HG03354 (cell line): Measurements from ENCODE around the gene MST1R.
"Not testable (repeated sequence)": the region's sequence is repeated elsewhere in the genome, so short reads cannot be mapped to it uniquely, and the experiment has no call there.

ENCODE experiments used
- ATAC-seq: cut with Tn5 transposase; IDR thresholded peaks from one replicate; pipeline ENCODE4 v1.9.1; 2021; ENCODE audit warnings: mild to moderate bottlenecking; ENCODE audit not compliant: unreplicated experiment, poor library complexity, severe bottlenecking

The MST1R gene

DNA sequence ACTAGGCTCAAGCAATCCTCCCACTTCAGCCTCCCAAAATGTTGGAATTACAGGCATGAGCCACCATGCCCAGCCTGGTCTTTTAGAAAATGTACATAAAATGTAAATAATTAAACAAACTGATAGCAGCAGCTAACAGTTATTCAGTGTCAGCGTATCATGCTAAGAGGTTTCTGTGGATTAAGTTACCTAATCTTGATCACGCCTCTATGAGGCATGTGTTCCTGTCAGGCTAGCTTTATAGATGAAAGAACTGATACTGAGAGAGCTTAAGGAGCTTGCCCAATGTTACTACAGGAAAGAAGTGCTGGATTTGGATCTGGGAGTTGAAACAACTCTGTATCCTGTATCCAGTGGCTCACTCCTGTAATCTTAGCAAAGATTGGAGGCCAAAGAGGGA is 11.2 kb upstream of the MST1R start:
- no peak for ATAC-seq

DNA sequence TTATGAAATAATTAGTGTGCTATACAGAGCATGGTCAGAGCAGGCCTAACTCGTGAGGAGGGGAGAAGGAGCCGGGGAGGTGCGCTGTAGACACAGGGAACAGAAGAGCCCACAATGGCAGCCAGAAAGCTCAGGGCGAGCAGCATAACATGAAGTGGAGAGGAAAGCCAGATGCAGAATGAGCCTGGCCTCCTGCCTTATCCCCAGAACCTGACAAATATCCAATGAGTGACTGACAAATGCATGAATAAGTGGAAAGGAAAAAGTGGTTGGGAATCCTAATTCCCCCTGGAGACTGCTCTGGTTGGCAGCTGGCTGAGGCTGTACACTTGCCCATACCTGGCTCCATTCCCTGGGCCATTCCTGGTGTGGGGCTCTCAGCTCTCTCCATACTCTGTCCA is 9.2 kb upstream of the MST1R start:
- ATAC-seq = no peak

DNA sequence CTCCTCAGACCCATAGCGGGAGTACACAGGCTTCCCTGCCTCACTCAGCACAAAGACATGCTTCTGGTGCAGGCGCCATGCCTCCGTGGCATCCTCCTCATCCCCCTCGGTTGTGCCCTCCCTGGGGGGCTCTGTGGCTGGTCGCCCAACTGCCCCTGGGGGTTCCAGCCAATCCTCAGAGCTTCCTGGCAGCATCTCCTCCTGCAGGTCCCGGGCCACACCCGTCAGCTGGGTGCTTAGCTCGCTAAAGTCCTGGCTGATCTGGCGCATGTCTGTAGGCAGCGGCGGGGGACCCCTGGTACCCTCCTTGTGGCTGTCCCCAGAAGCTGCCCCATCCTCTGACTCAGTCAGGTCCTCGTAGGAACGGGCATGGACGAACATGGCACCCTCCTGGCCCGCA is 7.9 kb upstream of the MST1R start:
- no peak for ATAC-seq

DNA sequence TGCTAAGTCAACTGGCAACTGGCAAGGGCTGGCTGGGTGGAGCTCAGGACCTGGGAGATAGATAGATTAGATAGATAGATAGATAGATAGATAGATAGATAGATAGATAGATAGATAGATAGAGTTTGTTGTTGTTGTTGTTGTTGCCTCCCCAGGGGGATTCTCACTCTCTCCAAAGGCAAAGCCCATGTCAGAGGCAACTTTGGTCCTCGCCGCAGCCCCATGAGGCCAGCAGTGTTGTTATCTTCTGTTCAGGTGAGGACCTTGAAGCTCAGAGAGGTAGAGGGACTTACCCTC is 7.4 kb upstream of the MST1R start:
- ATAC-seq = no peak

DNA sequence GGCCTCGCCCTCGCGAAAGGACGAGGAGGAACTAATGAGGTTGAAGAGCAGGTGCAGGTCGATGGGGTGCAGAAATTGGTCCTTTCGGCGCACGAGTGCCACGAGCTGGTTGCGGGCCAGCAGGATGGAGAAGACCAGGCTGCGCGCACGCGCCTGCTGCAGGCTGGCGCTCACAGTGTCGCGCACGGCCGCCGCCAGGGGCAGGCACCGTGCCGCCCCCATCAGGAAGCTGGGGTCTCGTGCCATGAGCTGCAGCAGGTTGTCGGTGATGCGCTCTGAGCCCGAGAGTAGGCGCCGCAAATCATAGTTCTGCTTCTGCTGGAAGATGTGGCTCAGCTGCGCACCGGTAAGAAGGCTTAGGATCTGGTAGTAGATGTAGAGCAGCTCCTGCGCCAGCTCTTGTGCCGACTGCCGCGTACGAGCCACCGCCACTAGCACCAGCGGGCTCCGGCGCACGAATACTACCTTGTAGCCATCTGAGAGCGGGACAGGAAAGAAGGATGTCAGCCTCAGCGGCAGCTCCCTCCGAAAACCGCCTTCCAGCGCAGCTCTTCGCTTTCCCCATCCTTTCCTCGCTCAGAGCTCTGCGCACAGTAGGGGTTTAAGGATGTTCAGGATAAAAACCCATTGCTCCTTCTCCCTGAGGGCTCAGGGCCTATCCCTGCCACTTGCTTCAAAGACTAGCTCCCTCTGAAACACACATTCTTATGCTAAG is 6.9 kb upstream of the MST1R start:
- no peak for ATAC-seq

DNA sequence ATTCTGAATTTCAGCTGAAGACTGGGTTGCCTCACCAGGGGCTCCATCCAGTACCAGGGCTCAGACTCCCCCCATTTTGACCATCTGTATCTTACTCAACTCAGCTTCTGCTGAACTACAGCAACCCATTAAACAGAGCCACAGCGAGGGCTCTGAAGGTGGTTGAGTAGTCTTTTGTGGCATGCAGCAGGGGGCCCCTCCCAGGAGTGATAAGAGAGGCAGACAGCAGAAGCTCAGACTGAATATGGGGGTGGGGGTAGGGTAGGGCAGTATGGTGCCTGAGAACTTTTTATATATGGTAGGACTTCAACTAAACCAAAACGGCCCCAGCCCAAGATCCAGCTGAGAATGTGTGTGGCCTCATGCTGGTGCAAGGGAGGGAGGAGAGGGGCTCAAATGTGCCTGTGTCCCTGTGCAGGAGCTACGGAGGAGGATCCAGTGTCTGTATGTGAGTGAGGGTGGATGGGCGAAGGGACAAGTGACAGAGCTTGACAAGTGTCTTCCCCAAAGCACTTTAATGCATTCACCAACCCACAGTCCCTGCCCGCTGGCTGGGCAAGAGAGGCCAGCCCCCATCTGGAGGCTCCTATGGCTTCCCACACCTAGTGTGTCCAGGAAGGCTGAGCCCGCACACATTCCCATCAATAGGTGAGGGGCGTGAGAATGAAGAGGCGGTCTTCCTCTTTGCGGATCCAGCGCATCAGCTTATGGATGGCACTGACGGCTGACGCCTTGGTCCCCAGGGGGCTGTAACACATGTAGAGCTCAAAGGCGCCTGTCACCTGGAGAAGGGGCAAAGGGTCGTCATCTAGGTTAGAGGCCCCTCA is 4.9 kb upstream of the MST1R start:
- no peak for ATAC-seq

DNA sequence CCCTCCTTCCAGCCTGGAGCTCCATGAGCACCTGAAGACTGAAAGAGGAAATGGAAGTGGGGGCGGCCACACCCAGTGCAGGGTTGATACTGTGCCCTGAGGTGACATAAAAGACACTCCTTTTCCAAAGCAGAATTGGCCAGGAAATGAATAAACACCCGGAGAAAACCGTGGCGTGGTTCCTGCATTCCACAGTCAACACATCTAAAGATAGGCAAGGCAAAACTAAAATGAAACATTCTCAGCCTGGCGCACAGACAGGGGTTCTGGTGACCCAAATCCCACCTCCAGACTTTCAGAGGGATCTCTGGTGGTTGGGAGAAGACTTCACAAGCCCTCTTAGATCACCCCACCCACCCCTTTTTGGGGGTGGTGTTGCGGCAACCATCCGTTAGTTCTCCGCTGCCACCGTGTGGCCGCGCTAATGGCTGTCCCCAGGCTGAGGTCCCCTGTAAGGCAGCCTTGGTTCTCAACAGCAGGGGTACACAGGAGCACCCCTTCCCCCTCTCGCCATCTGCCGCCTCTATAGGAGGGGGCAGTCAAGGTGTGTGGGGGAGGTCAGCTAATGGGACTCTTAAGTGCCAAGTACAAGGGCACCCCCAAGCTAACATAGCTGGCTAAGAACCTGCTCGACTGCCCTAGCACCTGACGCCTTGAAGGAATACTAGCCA is 2.5 kb upstream of the MST1R start:
- ATAC-seq = no peak

DNA sequence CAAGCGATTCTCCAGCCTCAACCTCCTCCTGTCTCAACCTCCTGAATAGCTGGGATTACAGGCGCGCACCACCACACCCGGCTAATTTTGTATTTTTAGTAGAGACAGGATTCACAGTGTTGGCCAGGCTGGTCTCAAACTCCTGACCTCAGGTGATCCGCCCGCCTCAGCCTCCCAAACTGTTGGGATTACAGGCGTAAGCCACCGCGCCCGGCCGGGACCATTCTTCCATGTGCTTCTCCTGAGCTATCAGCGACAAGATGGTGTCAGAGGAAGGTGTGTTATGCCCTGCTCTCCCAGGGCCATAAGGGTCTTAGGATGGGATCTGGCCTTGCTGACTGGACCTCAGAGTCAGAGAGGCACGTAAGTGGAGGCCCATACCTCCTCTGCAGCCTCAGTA is 775 bp upstream of the MST1R start:
- not testable (repeated sequence) for ATAC-seq

DNA sequence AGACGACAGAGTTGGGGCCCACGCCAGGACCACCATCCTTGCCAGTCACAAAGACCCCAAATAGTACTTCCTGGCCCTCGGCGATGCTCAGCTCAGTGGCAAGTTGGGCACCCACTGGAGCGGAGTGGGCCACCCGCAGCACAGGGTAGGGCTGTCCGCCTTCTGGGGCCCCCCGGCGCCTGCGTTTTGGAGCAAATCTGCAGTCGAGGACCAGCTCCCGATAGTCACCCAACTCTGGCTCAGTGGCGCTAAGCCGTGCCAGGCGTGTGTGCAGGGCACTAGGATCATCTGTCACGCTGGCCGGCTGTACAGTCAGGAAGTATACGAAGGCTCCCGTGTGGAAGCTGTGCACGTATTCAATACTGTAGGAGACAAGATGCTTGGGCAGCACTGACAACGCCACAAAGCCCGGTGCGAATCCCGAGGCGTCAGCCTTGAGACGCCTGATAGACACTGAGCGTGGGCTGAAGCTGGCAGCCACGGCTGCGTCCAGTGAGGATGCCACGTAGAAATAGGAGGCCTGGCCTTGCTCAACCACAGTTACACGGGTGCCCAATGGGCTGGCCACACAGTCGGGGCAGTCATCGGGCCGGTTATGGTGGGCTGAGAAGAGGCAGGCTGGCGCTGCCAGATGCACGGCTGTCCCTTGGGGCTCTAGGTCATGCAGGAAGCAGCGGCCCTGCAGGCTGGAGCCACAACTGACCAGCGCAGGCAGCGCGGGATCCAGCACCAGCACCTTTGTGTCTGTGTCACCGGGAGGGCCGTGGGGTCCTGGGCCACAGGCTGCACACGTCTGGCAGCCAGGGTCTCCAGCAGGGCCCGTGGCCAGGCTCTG is 945 bp downstream of the MST1R start:
- ATAC-seq = no peak

DNA sequence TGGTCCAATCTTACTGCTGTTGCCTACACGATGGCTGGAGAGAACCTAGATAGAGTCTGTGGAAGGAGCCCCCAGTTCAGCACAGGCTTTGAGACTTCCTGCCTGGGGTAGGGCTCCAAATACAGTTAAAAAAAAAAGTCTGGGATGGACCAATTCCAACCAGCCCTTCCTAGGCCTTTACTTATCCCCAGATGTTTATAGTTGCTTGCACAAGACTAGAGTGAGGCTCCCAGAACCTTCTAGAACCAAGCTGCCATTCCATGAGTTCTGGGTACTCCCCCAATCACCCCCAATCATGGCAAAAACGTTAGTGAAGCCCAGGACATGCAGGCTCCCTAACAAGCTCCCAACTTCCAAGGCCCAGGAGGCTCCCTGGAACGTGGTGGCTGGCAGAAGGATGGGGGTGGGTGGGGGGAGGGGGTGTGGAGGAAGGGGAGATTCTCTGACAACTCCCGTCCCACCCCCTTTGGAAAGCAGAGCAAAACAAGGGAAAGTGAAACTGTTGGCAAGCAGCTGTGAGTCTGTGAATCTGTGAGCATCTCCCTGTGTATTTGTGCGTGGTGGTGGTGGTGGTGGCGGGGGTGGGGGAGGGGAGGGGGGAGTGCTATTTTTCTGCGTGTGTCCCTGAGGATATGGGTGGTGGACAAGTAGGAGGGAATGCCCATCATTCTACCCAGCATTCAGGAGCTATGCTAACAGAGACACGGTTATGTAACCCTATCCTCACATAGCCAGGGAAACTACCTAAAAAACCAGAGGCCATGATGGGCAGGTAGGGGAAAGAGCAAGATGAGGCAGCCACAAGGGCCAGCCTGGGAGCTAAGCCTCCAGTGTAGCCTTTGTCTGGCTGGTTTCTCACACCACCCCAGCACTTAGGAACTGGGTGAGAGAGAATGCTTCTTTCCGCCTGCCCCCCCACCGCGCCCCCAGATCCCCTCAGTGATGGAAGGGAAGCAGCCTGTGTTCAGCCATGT is 2.0 kb downstream of the MST1R start:
- ATAC-seq = no peak

DNA sequence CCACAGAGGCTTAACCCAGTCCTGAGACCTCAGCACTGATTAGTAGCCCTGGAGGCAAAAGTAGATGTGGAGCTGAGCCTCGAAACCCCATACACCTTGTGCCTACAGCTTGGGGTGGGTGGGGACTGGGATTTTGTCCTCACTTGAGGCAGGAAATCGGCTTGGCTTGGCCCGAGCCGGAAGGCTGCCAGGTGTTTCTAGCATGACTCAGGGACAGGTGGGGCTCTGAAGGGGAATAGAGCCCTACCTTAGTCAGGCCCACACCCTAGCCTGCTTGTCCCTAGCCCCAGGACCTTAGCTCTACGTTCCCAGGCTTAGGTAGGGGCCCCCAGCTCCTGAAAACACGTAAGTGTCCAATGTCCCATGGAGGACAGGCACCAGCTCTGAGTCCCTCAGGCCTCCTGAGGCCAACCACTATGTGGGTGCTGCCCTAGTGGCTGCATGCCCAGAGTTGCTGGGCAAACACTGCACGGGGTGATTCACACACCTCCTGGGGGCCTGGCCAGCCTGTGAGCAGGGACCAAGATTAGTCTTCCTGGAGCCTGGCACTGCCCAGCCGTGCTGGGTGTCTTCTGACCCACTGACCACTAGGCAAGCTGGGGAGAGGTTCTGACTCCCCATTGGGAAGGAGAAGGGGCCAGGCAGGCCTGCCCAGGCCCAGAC is 3.1 kb downstream of the MST1R start:
- no peak for ATAC-seq

DNA sequence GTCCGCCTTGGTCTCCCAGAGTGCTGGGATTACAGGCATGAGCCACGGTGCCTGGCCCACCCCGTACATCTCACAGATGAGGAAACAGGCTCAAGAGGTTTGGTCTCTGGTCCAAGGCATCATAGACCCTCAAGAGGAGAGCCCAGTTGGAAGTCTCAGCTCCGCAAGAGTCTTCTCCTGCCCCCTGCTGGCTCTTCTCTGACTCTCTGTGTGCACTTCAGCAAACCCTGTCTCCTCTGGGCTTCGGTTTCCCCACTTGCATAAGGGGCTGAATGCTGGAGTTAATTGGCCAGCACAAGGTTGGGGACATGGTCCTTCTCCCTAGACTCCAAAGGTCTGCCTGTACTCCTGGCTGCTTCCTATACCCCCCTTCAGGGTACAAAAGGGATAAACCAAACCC is 3.9 kb downstream of the MST1R start:
- ATAC-seq = no peak

DNA sequence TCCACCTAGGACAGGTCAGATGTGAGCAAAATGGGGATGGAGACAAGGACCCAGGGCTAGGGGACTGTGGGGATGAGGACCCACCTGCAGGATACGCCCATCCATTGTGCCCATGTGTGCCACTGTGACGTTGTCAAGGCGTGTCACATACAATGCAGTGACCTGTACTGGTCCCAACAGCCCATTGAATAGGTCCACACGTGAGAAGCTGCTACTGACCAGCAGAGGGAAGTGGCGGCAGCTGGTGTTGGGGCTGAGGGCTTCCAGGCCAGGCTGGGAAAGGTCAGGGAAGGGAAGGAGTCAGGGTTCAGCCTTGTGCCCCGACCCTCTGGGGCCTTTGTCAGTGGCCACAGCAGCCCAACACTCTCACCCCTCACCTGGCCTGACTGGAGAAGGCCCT is 4.7 kb downstream of the MST1R start:
- no peak for ATAC-seq

DNA sequence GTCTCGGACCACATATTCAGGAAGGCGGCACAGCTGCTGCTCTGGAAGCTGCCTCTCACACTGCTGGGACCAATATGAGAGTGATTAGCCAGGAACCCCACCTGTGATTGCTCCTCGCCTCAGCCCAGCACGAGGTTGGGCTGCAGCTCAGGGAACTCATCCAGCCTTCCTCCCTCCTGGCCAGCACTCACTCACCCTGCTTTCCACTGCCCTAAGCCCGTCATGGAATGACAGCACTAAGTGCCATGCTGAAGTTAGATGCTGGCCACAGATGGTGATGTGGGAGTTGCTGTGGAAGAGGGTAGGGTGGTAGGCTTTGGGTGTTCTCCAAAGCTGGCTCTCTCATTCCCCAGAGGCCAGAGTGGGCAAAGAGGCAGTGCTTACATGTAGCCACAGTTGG is 7.3 kb downstream of the MST1R start:
- ATAC-seq = no peak

DNA sequence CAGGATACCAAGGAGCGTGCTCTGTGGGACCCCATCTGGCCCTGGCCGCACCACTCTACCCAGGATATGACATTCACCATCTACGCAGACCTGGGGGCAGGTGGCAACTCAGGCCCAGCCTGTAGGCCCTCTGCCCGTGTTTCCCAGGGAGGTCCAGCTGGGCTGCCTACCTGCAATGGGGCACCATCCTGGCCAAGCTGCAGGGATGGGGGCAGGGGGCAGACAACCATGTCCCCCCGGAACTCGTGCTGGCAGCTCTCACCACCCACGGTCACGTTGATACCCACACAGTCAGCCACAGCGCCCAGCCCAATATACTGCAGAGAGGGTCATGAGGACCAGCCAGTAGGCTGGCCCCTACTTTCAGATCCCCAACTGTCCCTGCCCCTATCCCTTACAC is 7.9 kb downstream of the MST1R start:
- ATAC-seq = no peak

DNA sequence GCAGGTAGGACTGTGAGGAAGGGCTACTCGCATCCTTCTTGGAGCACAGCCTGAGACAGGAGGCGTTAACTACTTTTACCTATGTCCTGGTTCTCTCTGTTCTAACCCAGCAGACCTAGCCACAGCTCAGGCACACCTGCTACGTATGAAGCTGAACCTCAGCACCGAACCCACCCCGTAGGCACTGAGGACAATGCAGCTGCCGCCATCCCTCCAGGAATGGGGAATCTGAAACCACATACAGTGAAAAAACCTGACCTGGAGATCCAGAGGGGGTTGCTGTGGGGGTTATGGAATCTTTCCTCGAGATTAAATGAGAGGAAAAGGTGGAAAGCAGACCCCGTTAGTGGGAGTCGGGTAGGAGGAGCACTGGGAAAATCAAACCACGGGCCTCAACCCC is 14.4 kb downstream of the MST1R start:
- no peak for ATAC-seq

DNA sequence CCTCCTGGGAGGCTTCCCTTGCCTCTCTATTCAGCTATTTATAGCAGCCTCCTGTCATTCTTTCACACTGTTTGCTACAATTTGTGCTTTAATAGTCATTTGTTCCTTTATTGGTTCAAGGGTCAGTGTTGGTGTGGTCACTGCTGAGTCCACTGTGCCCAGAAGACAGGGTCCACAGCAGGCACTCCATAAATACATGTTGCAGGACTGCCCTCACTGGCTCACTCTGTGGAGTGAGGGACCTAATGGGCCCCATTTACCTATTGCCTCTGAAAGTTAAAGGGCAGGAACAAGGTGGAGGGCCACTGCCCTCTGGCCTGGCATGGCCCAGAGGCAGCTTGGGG is 16.8 kb downstream of the MST1R start:
- ATAC-seq = no peak

DNA sequence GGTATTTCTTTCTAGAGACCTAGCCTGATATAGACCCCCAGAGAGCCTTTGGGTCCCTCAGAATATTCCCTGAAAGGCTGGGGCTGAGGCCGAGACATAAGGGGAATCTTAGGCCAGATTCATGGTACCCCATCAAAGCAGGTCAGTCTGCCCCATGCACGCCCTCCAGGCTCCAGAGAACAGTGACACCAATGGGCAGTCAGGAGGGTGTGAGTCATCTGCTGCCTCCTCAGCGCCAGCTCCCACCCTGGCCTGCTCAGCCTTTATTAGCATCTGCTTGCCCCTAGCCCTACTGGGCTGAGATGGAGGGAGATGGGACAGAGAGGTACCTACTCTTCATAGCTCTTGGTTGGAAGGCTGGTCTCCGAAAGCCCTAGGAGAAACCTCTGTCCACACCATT is 19.7 kb downstream of the MST1R start:
- ATAC-seq = no peak

DNA sequence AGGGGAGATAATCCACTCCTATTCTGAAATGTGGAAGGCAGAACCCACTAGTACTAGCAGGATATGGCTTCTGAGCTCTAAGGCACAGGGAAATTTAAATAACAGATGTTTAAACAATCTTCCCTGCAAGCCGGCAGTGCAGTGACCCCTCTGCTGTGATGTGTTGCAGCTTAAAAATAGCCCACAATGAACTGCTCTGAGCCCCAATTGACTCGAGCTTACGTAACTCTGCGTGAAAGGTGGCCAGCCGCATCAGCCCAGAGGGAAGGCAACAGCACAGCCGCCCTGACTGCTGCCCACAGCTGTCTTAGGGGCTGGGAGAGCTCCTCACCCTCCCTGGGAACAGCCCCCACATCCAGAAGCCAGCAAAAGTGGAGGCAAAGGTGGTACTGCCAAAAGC is 21.5 kb downstream of the MST1R start:
- no peak for ATAC-seq
